HepG2 (cell line): Measurements from ENCODE around the gene TMBIM1. TPM values are rescaled to one million over a fixed set of nuclear protein-coding genes. Genes with fewer than 3 reads are reported as not detected.

ENCODE experiments used
- AGO1 ChIP-seq: fragments of 200-400 bp; formaldehyde crosslinking; IDR thresholded peaks from 2 replicates; pipeline ENCODE4 v1.6.1; 2017; ENCODE audit warnings: mild to moderate bottlenecking, low read depth, low read length, moderate library complexity; ENCODE audit not compliant: poor library complexity, severe bottlenecking
- CHCHD3 ChIP-seq: sonication (generic); formaldehyde crosslinking; IDR thresholded peaks from 2 replicates; pipeline ENCODE4 v1.8.0; 2022; ENCODE audit warnings: mild to moderate bottlenecking, missing genetic modification reagents, moderate library complexity
- EED ChIP-seq: sonication (generic); formaldehyde crosslinking; IDR thresholded peaks from 2 replicates; pipeline ENCODE4 v1.5.0; 2020; ENCODE audit warnings: mild to moderate bottlenecking, missing genetic modification reagents
- HNF4G ChIP-seq, 2 experiments: sonication (generic) in 1 of 2; formaldehyde crosslinking in 1 of 2; IDR thresholded peaks; 2 replicates each; pipeline versions ENCODE4 v1.4.0 to v1.6.1; 2011 to 2020; ENCODE audit warnings: borderline replicate concordance in 2 of 2, low read depth in 2 of 2, mild to moderate bottlenecking in 2 of 2, low read length in 1 of 2, missing genetic modification reagents in 1 of 2, moderate library complexity in 1 of 2
- KLF15 ChIP-seq: sonication (generic); formaldehyde crosslinking; IDR thresholded peaks from 2 replicates; pipeline ENCODE4 v1.8.1; 2023; ENCODE audit warnings: borderline replicate concordance, mild to moderate bottlenecking, inconsistent platforms, missing genetic modification reagents, mixed read lengths
- MTA1 ChIP-seq: sonication (generic); formaldehyde crosslinking; IDR thresholded peaks from 2 replicates; pipeline ENCODE4 v1.4.0; 2020; ENCODE audit warnings: missing genetic modification reagents, mild to moderate bottlenecking, borderline replicate concordance
- POGZ ChIP-seq: sonication (generic); formaldehyde crosslinking; IDR thresholded peaks from 2 replicates; pipeline ENCODE4 v1.4.0; 2020; ENCODE audit warnings: mild to moderate bottlenecking, missing genetic modification reagents
- PTBP1 ChIP-seq: fragments of 200-400 bp; formaldehyde crosslinking; IDR thresholded peaks from 2 replicates; pipeline ENCODE4 v1.6.1; 2018; ENCODE audit warnings: low read length, low read depth; ENCODE audit not compliant: poor library complexity, severe bottlenecking
- RARA ChIP-seq: IDR thresholded peaks from 2 replicates; pipeline ENCODE4 v1.6.1; 2016; ENCODE audit warnings: missing genetic modification reagents, missing compliant biosample characterization
- SAFB2 ChIP-seq: sonication (generic); formaldehyde crosslinking; IDR thresholded peaks from 2 replicates; pipeline ENCODE4 v1.5.1; 2020; ENCODE audit warnings: missing genetic modification reagents, low read depth, mild to moderate bottlenecking, borderline replicate concordance
- SSRP1 ChIP-seq: IDR thresholded peaks from 2 replicates; pipeline ENCODE4 v1.6.1; 2016; ENCODE audit warnings: control low read depth
- ZEB1 ChIP-seq: IDR thresholded peaks from 2 replicates; pipeline ENCODE4 v1.6.1; 2012; ENCODE audit warnings: mild to moderate bottlenecking, low read depth, inconsistent platforms; ENCODE audit not compliant: insufficient replicate concordance
- ZNF232 ChIP-seq: sonication (generic); formaldehyde crosslinking; IDR thresholded peaks from 2 replicates; pipeline ENCODE4 v1.4.0; 2020; ENCODE audit warnings: missing genetic modification reagents, borderline replicate concordance
- ZNF296 ChIP-seq: sonication (generic); formaldehyde crosslinking; conservative IDR thresholded peaks from 2 replicates; pipeline ENCODE4 v1.5.0; 2020; ENCODE audit warnings: mild to moderate bottlenecking, missing genetic modification reagents
- ZNF34 ChIP-seq: sonication (generic); formaldehyde crosslinking; IDR thresholded peaks from 2 replicates; pipeline ENCODE4 v1.4.0; 2020; ENCODE audit warnings: mild to moderate bottlenecking, missing genetic modification reagents, borderline replicate concordance
- ZNF496 ChIP-seq: sonication (generic); formaldehyde crosslinking; IDR thresholded peaks from 2 replicates; pipeline ENCODE4 v1.8.1; 2023; ENCODE audit warnings: mild to moderate bottlenecking, moderate library complexity, missing genetic modification reagents; ENCODE audit not compliant: insufficient replicate concordance
- ZNF550 ChIP-seq: sonication (generic); formaldehyde crosslinking; IDR thresholded peaks from 2 replicates; pipeline ENCODE4 v1.4.0; 2020; ENCODE audit warnings: mild to moderate bottlenecking, missing genetic modification reagents, borderline replicate concordance
- ZNF674 ChIP-seq: sonication (generic); formaldehyde crosslinking; IDR thresholded peaks from 2 replicates; pipeline ENCODE4 v1.5.0; 2020; ENCODE audit warnings: low read depth, mild to moderate bottlenecking, missing genetic modification reagents
- polyA plus RNA-seq, 8 experiments: library from polyadenylated mRNA; depleted of rRNA in 3 of 8; stranded (reverse) in 7 of 8; unstranded in 1 of 8; fragments of >200 nt; fragmentation: Illumina TruSeq in 4 of 8; extraction: Trizol in 4 of 8; gene quantifications; 2 replicates each; pipeline versions ENCODE4 v1.2.1 to v1.2.3, GENCODE V29; 2011 to 2016; ENCODE audit warnings: low read depth in 4 of 8, missing spikeins in 1 of 8, mixed read lengths in 1 of 8; ENCODE audit not compliant: insufficient read depth in 1 of 8
- total RNA-seq, 5 experiments: library from RNA; depleted of rRNA; stranded (reverse); fragments of >200 nt; fragmentation: Illumina TruSeq; extraction: Trizol; gene quantifications; 2 replicates each; pipeline ENCODE4 v1.2.3, GENCODE V29; 2016; ENCODE audit warnings: low read depth in 1 of 5
- TF ChIP-seq, protein P1 (sequence below): sonication (generic); formaldehyde crosslinking; IDR thresholded peaks from 2 replicates; pipeline ENCODE4 v1.4.0; 2020; ENCODE audit warnings: missing genetic modification reagents, mild to moderate bottlenecking, borderline replicate concordance
- TF ChIP-seq, protein P2 (sequence below): sonication (generic); formaldehyde crosslinking; IDR thresholded peaks from 2 replicates; pipeline ENCODE4 v1.8.0; 2022; ENCODE audit warnings: missing genetic modification reagents, mild to moderate bottlenecking, borderline replicate concordance
- TF ChIP-seq, protein P3 (sequence below): sonication (generic); formaldehyde crosslinking; IDR thresholded peaks from 2 replicates; pipeline ENCODE4 v1.4.0; 2020; ENCODE audit warnings: missing genetic modification reagents, borderline replicate concordance
- TF ChIP-seq, protein P4 (sequence below): sonication (generic); formaldehyde crosslinking; IDR thresholded peaks from 2 replicates; pipeline ENCODE4 v1.4.0; 2020; ENCODE audit warnings: missing genetic modification reagents

The TMBIM1 gene
- total and polyA plus RNA-seq, 2 of the 13 experiments (the other 11 are each of a cell fraction or from before 2014, with no cell fraction given), result 127 to 139 TPM

DNA sequence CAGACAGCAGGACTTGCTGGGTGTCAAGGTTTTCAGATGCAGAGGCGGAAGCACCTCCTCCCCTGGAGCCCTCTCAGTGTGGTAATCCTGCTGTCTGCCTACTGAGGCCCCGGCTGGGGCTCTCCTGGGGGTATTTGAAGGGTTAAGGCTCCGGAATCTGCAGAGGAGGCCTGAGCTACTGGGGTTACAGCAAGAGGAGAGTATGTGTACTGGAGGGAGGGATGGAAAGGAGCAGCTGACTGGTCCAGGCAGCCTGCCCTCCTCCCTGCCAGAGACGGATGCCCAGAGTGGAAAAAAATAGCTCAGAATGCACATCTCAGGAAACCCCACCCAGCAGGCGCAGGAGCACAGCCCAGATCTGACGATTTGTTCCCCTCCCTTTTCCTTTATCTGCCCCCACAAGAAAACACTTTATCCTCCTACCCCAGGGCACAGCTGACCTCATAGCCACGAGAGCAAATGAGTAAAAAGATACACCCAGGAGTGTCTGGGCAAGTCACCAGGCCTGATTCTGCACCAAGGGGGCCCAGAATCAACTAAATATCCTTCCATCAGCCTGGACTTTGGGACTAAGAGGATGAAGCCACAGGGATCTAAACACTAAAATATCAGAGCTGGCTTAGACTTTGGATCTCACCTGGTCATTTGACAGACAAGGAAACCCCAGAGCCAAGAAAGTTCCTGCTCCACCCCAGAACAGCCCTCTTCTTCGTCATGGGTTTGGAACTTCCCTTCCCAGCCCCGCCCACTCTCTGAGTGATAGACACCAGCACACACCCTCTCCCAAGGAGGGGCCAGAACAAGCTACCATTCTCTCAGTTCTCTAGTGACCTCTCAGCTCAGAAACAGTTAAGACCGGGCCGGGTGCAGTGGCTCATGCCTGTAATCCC lies 5.5 kb downstream of the TMBIM1 start (continued):
- no peak for TF ChIP-seq ZNF496 (CRISPR knock-in tag)
- TF ChIP-seq CHCHD3, result no peak
- TF ChIP-seq SAFB2 (CRISPR knock-in tag), result no peak; the same call in 1 of the 2 replicates
- 0 out of 2 replicates have a peak, but pooled peaks have one; percentile 39 for TF ChIP-seq RARA (CRISPR knock-in tag)
- TF ChIP-seq, protein P1, sequence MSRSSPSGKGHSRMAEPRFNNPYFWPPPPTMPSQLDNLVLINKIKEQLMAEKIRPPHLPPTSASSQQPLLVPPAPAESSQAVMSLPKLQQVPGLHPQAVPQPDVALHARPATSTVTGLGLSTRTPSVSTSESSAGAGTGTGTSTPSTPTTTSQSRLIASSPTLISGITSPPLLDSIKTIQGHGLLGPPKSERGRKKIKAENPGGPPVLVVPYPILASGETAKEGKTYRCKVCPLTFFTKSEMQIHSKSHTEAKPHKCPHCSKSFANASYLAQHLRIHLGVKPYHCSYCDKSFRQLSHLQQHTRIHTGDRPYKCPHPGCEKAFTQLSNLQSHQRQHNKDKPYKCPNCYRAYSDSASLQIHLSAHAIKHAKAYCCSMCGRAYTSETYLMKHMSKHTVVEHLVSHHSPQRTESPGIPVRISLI, result no peak
- TF ChIP-seq, protein P2, sequence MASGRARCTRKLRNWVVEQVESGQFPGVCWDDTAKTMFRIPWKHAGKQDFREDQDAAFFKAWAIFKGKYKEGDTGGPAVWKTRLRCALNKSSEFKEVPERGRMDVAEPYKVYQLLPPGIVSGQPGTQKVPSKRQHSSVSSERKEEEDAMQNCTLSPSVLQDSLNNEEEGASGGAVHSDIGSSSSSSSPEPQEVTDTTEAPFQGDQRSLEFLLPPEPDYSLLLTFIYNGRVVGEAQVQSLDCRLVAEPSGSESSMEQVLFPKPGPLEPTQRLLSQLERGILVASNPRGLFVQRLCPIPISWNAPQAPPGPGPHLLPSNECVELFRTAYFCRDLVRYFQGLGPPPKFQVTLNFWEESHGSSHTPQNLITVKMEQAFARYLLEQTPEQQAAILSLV (CRISPR knock-in tag), result 0 out of 2 replicates have a peak, but pooled peaks have one; percentile 10
- TF ChIP-seq SSRP1, result no peak
- no peak for TF ChIP-seq MTA1 (CRISPR knock-in tag)
- no peak for TF ChIP-seq PTBP1
- no peak for TF ChIP-seq ZNF34 (CRISPR knock-in tag)
- TF ChIP-seq AGO1, result no peak
- TF ChIP-seq ZNF232, result 0 out of 2 replicates have a peak, but pooled peaks have one; percentile 19
- peak; percentile 82 for TF ChIP-seq HNF4G (IDR thresholded peaks at IDR 0.05; ENCODE audit: borderline replicate concordance, low read depth, low read length)
- TF ChIP-seq HNF4G (CRISPR knock-in tag; IDR thresholded peaks at IDR 0.05; ENCODE audit: borderline replicate concordance, low read depth), result no peak
- TF ChIP-seq ZEB1, result no peak
- TF ChIP-seq KLF15 (CRISPR knock-in tag), result no peak
- no peak for TF ChIP-seq POGZ
- no peak for TF ChIP-seq EED
- TF ChIP-seq, protein P3, sequence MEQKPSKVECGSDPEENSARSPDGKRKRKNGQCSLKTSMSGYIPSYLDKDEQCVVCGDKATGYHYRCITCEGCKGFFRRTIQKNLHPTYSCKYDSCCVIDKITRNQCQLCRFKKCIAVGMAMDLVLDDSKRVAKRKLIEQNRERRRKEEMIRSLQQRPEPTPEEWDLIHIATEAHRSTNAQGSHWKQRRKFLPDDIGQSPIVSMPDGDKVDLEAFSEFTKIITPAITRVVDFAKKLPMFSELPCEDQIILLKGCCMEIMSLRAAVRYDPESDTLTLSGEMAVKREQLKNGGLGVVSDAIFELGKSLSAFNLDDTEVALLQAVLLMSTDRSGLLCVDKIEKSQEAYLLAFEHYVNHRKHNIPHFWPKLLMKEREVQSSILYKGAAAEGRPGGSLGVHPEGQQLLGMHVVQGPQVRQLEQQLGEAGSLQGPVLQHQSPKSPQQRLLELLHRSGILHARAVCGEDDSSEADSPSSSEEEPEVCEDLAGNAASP (CRISPR knock-in tag), result 0 out of 2 replicates have a peak, but pooled peaks have one; percentile 14
- no peak for TF ChIP-seq ZNF296
- no peak for TF ChIP-seq ZNF550 (CRISPR knock-in tag)
- TF ChIP-seq ZNF674 (CRISPR knock-in tag), result no peak
- TF ChIP-seq, protein P4, sequence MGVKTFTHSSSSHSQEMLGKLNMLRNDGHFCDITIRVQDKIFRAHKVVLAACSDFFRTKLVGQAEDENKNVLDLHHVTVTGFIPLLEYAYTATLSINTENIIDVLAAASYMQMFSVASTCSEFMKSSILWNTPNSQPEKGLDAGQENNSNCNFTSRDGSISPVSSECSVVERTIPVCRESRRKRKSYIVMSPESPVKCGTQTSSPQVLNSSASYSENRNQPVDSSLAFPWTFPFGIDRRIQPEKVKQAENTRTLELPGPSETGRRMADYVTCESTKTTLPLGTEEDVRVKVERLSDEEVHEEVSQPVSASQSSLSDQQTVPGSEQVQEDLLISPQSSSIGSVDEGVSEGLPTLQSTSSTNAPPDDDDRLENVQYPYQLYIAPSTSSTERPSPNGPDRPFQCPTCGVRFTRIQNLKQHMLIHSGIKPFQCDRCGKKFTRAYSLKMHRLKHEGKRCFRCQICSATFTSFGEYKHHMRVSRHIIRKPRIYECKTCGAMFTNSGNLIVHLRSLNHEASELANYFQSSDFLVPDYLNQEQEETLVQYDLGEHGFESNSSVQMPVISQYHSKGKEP (CRISPR knock-in tag), result no peak
